GM12891 (cell line): ENCODE data around the gene LIG3.

Experiments used
- PAX5 ChIP-seq: IDR thresholded peaks from 2 replicates; pipeline ENCODE4 v1.6.1; 2011; ENCODE audit warnings: low read length, moderate library complexity, mild to moderate bottlenecking; ENCODE audit not compliant: insufficient read depth, severe bottlenecking
- POLR2A ChIP-seq: IDR thresholded peaks from 2 replicates; pipeline ENCODE4 v1.6.1; 2011; ENCODE audit warnings: low read depth, low read length, control low read depth
- POLR2AphosphoS5 ChIP-seq: IDR thresholded peaks from 2 replicates; pipeline ENCODE4 v1.6.1; 2011; ENCODE audit warnings: low read depth, low read length, control low read depth
- POU2F2 ChIP-seq: IDR thresholded peaks from 2 replicates; pipeline ENCODE4 v1.6.1; 2011; ENCODE audit warnings: low read depth, mild to moderate bottlenecking, control low read depth, low read length, moderate library complexity
- SPI1 ChIP-seq: IDR thresholded peaks from 2 replicates; pipeline ENCODE4 v1.6.1; 2011; ENCODE audit warnings: low read depth, low read length, control low read depth
- TAF1 ChIP-seq: IDR thresholded peaks from 2 replicates; pipeline ENCODE4 v1.6.1; 2011; ENCODE audit warnings: low read depth, low read length, control low read depth

DNA sequence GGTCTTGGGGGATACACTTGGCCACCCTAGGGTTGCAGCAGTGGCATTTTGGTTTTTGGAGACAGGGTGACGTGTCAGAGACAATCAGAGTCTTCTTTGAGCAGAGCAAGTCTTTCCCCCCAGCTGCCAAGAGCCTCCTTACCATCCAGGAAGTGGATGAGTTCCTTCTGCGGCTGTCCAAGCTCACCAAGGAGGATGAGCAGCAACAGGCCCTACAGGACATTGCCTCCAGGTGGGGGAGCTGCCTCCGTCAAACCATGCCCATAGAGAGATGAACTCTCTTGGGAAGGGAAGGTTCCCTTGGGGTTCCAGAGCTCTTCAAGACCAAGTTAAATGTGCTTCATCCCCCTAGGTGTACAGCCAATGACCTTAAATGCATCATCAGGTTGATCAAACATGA lies 11.3 kb downstream of the LIG3 start:
- TF ChIP-seq POLR2A (no peak), SPI1 (no peak), TAF1 (no peak), PAX5 (no peak), POLR2AphosphoS5 (no peak), POU2F2 (no peak)
